Erythroblast (primary cell): ENCODE data around the gene C6.

Experiments used
- GATA1 ChIP-seq: IDR thresholded peaks from 2 replicates; pipeline ENCODE4 v1.6.1; 2011; ENCODE audit warnings: low read depth, mild to moderate bottlenecking, control low read depth, low read length, moderate library complexity
- POLR2A ChIP-seq: IDR thresholded peaks from 2 replicates; pipeline ENCODE4 v1.6.1; 2011; ENCODE audit warnings: mild to moderate bottlenecking, low read length

- no peak for TF ChIP-seq POLR2A
- no peak for TF ChIP-seq GATA1
Measured at GRCh38 chr5:41194339-41194738, 19.0 kb downstream of the C6 start.
